Fibroblast of villous mesenchyme (primary cell): ENCODE data around the gene VPS8. TPM values are rescaled to one million over a fixed set of nuclear protein-coding genes. Genes with fewer than 3 reads are reported as not detected.

Experiments
- DNase-seq: peaks from one replicate; pipeline ENCODE4 v3.0.0-alpha.2; 2010; ENCODE audit warnings: low read depth
- H3K4me3 ChIP-seq: 2 replicates; pipeline ENCODE4 v1.5.1; 2011; ENCODE audit warnings: low read depth, mild to moderate bottlenecking, low read length
- total RNA-seq: library from RNA; depleted of rRNA; stranded (reverse); fragments of >200 nt; gene quantifications from 2 replicates; pipeline ENCODE4 v1.2.3, GENCODE V29; 2012
- TF ChIP-seq, protein P1 (sequence below): IDR thresholded peaks from 2 replicates; pipeline ENCODE4 v1.5.1; 2012; ENCODE audit warnings: low read depth, mild to moderate bottlenecking, low read length; ENCODE audit not compliant: insufficient read depth

VPS8 gene
- total RNA-seq, 1 donor = 92.8 TPM

GRCh38 chr3:184811663-184811998 is 335 bp upstream of the VPS8 start:
- H3K4me3 ChIP-seq = peak overlapping the region; percentile 87
- DNase-seq = no peak
- TF ChIP-seq, protein P1, sequence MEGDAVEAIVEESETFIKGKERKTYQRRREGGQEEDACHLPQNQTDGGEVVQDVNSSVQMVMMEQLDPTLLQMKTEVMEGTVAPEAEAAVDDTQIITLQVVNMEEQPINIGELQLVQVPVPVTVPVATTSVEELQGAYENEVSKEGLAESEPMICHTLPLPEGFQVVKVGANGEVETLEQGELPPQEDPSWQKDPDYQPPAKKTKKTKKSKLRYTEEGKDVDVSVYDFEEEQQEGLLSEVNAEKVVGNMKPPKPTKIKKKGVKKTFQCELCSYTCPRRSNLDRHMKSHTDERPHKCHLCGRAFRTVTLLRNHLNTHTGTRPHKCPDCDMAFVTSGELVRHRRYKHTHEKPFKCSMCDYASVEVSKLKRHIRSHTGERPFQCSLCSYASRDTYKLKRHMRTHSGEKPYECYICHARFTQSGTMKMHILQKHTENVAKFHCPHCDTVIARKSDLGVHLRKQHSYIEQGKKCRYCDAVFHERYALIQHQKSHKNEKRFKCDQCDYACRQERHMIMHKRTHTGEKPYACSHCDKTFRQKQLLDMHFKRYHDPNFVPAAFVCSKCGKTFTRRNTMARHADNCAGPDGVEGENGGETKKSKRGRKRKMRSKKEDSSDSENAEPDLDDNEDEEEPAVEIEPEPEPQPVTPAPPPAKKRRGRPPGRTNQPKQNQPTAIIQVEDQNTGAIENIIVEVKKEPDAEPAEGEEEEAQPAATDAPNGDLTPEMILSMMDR = no peak

- DNase-seq = no peak
- peak overlapping the region; percentile 87 for H3K4me3 ChIP-seq
- TF ChIP-seq, protein P1 = no peak
Observed at GRCh38 chr3:184812662-184813042, 686 bp downstream of the VPS8 start.

DNA sequence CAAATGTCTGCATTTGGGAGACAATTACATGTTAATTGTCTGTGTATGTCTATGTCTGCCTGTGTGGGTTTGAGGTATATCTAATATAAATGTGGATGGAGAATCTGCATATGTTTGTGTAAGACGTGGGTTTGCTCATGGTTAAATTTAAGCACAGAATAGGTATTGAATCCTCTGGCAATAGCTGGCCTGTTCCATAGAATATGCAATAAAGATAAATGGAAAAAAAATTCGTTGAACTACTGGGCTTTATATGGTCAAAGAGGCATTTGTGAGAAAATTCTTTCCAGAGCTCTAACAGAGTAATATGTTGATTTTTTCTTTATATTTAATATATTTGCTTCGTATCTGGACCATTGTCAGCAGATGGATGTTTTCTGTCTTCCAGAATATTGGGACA is 1.4 kb downstream of the VPS8 start:
- peak overlapping the region; percentile 87 for H3K4me3 ChIP-seq
- TF ChIP-seq, protein P1 = no peak

GRCh38 chr3:184814214-184814613 is 2.2 kb downstream of the VPS8 start:
- no peak overlapping the region for H3K4me3 ChIP-seq
- no peak for DNase-seq
- TF ChIP-seq, protein P1 = no peak

More for the DNA sequence above, 1.4 kb downstream of the VPS8 start:
- DNase-seq = no peak

DNA sequence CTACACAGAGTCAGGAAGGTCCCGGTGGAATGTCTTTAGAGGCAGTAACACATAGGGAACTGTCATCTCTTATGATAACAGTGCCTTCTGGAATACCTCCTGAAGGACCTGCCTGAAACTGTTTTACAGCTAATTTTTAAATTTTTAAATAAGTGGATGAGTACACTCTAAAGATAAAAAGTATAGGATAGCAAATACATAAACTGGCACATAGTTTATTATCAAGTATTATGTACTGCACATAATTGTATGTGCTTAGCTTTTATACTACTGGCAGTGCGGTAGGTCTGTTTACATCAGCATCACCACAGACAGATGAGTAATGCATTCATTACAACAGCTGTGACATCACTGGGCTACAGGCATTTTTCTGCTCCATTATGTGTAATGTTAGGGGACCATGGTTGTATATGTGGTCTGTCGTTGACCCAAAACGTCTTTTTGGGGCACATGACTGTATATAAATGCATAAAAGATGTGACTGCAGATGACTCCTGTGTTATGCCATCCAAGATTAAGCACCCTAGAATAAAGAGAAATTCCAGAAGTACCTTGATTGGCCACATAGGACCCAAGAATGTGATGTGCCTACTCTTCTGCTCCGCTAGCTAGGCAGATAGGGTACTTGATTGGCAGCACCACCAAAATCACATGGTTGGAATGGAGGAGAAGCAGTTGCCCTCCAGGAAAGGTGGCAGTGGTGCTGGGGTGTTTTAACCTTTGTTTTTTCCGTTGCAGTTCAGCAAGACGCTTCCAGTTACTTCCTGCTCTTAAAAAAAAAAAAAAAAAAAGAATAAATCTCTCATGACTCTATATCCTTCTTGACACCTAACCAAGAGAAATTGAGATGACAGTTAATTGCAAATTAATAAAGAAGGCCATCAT is 3.3 kb downstream of the VPS8 start:
- peak; percentile 93 for DNase-seq
- H3K4me3 ChIP-seq = no peak overlapping the region
- TF ChIP-seq, protein P1 = no peak

- no peak for DNase-seq
- no peak overlapping the region for H3K4me3 ChIP-seq
- TF ChIP-seq, protein P1 = no peak
Observed at GRCh38 chr3:184816614-184817013, 4.6 kb downstream of the VPS8 start.
